ENCODE results near the gene SAMD14.

SAMD14 gene

DNA sequence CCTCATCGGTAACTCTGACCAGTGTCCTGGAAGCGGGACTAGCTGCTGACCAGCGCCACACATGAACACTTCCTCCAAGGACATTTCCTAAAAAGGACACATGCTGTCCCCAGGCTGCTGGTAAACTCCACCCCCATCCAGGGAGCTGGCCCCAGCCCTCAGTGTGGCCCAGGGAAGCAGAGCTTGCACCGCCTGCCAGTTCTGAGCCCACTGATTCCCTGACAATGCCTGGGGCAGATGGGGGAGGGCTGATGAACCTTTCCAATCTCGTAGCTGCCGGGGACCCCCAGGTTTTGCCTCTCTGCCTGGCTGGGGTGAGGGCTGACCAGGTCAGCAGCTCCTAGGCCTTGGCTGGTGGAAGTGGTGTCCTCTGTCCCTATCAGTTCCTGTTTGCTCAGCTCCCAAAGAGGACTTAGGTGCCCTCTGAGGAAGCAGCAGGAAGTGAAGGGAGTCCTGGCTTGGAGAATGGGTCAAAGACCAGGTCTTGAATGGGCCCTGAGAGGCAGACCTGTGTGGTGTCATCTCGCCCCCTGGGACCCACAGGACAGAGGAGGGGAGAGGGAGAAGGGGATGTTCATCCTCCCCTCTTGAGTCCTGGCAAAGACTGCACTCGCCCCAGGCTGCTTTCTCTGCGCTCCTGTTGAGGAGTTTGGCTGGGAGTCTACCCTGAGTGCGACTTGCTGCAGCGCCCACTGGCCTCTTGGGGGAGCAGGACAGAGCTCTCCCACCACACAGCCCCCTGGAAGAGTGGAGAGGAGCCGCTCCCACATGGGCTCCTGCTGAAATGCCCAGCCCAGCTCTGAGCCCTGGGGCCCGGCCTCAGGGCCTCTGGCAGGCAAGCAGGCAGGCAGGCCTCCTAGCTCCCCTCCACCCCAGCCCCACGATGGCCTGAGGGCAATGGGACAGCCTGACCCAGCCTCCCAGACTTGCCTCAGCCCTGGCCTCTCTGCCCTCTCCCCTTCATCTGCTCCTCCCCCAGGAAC is 18.0 kb downstream of the SAMD14 start:
- DNase-seq: no peak

DNA sequence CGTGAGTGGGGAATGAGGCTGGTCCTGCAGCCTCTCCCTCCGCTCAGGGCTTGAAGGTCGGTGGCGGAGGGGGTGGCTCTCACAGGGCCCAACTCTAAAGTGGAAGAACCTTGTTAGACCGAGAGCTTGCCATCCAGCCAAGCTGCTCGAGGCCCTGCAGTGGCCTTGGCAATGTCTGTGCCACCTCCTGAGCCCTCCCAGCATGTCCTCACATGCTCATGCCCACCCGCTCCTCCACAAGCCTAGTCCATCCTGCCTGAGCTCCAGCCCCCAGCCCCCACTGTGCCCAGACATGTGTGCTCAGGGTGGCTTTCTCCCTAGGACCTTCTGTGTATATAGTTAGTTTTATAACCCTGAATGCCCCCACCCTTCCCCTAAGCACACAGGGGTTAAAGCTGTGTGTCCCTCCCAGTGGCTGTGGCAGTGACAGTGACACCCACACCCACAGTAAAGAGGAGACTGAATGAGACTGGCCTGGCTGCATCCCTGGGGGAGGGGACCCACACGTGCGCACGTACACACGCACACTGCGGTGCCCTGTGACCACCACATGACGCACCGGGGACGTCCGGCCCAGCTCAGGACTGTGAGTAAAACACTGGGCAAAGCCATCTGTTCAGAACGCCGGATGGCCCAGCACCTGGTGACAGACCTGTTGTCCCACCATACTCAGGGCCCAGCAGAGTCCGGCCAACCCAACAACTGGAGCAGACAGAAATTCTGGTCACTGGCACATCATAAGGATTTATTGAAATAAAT is 19.2 kb downstream of the SAMD14 start:
- DNase-seq: no peak

- DNase-seq: no peak
Observed at GRCh38 chr17:50109785-50110184, 20.2 kb downstream of the SAMD14 start.

GRCh38 chr17:50109207-50109606 is 20.8 kb downstream of the SAMD14 start:
- DNase-seq: no peak

DNA sequence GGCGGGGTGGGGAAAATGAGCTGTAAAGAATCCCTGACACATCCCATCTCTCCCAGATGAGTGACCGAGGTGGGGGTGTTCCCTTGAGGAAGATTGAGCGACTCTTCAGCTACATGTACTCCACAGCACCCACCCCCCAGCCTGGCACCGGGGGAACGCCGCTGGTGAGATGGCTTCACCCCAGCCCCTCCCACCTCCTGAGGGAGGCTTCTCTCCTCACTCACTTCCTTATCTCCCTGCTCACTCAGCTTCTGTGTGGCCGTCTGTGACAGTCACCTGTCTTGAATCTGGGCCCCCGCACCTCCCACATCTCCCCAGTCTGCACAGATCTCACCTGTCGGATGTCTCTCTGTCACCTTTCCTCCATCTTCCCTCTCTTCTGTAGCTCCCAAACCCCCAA is 21.4 kb downstream of the SAMD14 start:
- no peak for DNase-seq

DNA sequence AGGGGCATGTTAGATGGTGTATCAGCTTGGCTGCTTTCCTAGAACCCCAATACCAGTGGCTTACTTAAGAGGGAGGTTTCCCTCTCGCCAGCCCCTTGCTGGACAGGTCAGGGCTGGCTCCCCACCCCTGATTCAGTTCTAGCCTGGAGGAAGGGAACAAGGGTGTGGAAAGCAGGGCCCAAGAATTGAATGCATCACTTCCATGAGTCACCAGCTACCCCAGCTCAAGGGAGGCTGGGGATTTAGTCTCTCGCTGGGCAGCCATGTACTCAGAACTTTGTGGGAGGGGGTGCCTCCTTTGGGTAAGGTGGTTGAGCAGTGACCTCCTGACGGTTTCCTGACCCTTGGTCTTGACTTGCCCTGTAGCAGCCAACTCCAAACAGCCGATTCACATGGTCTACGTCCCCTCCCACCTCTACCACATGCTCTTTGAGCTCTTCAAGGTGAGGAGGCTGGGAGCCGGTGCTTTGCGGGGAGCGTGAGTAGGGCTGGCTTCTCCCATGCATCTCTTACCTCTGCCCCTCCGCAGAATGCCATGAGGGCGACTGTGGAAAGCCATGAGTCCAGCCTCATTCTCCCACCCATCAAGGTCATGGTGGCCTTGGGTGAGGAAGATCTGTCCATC is 22.1 kb downstream of the SAMD14 start:
- DNase-seq: no peak

DNA sequence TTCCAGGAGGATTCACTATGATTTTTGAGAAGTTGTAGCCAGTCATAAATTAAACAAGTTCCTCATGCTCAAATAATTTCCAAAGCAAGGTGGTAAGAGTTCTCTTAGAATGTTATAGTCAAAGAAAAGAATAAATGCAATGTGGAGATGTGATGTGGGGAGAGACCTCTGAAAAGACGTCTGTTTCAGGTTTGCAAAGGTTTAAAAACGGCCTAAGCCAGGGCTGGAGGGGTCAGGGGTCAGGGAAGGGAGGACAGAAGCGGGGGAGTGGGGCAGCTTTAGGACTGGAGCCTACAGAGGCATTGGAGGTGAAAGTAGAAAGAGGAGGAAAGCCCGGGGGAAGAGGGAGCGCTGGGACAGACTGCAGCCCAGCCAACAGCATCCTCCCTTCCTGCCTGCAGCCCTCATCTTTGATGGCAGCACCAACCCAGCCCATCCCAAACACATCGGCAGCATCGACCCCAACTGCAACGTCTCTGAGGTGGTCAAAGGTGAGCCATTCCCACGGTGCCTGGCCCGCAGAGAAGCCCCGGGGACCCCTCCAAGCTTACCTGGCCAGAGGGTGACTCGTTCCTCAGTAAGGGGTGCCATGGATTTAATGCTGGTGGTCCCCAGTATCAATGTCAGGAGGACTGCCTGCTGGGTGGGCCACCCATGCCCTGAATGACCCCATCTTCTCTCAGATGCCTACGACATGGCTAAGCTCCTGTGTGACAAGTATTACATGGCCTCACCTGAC is 23.4 kb downstream of the SAMD14 start:
- DNase-seq: no peak

DNA sequence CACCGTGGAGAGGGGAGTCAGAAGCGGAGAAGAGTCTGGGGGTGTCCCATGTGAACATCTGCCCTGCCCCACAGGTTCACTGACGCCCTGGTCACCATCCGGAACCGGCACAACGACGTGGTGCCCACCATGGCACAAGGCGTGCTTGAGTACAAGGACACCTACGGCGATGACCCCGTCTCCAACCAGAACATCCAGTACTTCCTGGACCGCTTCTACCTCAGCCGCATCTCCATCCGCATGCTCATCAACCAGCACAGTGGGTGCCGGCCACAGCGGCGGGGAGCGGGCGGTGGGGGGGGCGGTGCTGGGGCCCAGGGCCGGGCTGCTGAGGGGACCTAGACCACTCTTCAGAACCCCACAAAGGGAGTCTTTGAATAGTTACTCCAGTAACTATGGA is 24.1 kb downstream of the SAMD14 start:
- DNase-seq: no peak

- DNase-seq: no peak
Observed at GRCh38 chr17:50103941-50104340, 26.0 kb downstream of the SAMD14 start.

- no peak for DNase-seq
Observed at GRCh38 chr17:50103252-50103651, 26.7 kb downstream of the SAMD14 start.

DNA sequence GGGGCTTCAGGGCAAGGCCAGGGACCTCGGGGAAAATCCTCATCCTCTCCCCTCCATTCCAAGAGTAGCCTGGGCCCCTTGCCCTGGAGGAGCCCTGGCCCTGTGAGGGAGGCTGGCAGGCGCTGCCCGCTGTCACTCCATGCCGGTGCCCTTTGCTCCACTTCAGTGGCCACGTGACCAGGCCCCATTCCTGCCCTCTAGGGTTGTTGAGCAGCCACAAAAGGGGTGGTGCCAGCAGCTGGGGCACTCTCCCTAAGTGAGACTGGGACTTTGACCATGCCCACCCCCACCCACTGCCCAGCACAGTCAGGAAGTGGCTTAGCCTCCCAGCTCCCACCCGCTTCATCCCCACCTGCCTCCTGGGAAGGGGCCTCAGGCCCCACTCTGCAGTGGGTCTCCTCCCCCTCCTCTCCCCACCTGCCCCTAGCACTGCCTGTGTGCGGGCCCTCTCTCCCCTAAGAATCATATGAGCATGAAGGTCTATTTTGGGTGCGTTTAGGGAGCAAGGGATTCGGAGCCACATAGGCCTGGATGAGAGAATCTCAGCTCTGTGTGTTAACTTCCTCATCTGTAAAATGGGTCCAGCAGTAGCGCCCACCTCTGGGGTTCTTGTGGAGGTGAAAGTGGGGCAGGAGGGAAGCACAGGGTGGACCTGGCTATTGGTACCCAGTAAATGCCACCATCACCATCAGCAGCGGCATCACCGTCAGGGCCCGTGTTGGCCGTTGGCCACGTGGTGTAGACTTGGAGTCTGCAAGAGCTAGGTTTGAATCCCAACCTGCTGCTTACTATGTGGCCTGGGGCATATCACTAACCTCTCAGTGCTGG is 27.6 kb downstream of the SAMD14 start:
- DNase-seq: no peak

DNA sequence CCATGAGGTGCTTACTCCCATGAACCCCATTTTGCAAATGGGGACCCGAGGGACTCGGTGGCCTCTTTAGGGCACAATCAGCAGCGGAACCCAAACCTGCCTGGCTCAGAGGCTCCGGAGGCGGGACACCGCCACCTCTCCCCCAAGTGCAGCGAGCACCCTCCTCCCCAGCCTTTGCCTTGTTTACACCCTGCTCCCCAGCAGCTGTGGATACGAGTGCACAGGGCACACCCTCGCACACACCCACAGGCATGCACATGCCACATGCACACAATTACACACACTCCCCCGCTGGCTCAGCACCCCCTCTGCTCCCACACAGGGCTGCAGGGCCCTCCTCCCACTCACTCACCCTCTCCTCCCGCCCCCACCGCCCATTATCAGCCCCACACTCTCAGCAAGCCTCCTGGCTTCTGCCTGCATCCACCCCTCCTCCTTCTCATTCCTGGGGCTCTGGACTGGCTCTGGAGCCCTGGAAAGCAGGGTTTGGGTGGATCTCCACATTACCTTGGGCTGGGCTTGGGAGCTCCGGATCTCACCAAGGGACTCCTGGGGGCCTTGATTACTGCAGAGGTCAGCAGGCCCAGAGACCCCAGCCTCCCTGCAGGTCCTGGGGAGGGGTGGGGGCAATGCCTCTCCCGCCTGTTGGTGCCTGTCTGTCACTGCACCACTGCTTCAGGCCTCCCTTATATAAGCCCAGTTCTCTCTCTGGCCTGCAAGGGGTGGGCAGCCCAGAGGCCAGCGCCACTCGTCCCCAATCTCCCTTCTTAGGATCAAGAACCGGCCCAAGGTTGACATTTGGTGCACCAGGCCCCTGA is 28.4 kb downstream of the SAMD14 start:
- DNase-seq: no peak

DNA sequence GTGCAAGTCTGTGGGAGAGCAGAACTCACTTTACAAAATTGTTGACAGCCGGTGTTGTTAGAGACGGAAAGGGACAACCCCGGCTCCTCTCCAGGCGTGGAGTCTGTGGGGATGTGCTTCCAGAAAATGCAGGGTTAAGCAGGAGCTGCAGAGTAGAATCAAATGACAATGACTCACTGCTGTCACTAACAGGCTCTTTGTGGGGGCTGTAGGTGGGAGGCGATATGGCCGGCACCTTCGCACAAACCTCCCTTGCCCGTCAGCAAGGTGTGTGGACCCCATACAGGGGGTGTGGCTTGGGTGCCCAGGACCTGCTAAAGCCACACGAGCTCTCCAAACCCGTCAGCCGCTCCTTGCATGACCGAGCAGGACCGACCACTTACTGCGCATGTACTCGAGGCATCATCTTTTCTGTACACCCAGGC is 29.0 kb downstream of the SAMD14 start:
- DNase-seq: no peak

- no peak for DNase-seq
Observed at GRCh38 chr17:50100480-50100883, 29.5 kb downstream of the SAMD14 start.

DNA sequence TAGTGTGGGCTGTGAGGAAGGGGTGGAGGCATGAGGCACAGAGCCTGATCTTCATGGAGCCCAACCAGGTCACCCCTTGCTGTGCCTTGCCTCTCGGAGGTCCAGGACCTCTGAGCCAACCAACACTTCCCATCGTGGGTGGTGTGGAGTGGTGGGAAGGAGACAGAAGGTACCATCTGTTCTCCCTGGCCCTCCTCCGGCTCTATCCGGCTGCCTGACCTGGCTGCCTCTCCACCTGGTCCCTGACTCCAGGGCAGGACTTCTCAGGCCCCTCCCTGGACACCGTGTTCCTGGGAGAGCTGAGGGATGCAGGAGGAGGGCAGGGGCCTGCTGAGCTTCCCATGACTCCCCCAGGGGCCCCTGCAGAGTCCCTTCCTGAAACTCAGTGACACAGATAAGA is 31.0 kb downstream of the SAMD14 start:
- no peak for DNase-seq

DNA sequence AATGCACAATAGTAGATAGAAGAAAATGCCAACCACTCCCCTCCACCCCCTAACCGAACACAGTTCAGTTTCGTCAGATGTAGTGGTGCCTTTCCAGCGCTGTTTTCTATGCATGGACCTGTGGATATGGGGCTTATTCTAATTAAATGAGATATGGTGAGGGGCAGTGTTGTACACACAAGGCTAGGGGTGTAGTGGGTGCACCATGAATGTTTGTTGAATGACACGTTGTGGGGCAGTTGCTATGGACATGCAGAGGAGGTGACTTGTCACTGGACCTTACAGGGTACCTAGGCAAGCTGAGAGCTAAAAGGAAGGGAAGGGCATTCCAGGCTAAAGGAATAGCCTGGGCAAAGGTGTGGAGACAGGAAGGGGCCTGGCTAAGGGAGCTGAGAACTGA is 31.4 kb downstream of the SAMD14 start:
- no peak for DNase-seq

DNA sequence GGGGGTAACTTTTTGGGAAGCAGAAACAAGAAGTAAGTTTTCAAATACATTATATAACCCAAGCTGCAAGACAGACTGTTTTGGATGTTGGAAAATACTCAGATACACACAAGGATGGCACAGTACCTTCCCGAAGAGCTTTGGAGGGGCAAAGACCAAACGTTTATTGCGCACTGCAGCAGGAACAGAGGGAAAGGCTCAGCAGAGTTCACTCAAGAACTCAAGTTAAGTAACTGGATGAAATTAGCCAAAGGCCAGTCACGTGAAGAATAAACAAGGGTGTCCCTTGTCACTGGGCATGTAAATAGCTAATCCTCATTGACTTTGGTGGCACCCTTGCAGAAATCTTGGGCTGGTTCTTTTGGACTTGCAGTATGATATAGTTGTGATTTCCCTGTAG is 32.0 kb downstream of the SAMD14 start:
- DNase-seq: no peak

DNA sequence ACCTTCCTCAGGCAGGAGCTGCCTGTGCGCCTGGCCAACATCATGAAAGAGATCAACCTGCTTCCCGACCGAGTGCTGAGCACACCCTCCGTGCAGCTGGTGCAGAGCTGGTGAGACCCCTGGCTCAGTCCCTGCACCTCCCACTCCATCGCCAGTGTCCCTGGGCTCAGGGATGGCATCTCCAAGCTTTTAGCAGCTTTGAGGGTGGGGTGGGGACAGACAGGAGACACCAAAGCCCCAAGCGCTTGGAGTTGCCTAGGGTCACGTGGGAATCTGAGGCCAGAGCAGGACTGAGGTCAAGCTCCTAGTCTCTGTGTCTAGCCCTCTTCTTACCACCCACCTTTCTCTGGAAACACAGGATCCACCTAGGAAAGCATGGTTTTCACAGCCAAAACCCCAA is 32.5 kb downstream of the SAMD14 start:
- no peak for DNase-seq

- DNase-seq: no peak
Observed at GRCh38 chr17:50096758-50097157, 33.2 kb downstream of the SAMD14 start.

DNA sequence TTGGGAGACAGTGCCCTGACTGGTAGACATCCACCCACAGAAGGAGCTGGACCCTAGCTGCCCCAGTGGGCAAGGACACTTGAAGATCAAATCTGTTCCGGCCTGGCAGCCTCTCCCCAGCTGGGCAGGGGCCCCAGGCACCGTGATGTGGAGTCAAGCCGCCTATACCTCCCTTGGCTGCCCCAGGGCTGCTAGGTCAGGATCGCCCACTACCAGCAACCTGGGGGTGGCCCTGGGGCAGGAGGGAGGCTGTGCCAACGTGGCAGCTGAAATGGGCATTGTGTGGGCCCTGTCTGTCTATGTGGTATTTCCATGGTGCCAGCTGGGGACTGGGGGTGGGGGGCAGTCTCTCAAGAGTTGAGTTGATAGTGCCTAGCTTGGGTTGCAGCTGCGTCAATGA is 33.9 kb downstream of the SAMD14 start:
- DNase-seq: no peak

DNA sequence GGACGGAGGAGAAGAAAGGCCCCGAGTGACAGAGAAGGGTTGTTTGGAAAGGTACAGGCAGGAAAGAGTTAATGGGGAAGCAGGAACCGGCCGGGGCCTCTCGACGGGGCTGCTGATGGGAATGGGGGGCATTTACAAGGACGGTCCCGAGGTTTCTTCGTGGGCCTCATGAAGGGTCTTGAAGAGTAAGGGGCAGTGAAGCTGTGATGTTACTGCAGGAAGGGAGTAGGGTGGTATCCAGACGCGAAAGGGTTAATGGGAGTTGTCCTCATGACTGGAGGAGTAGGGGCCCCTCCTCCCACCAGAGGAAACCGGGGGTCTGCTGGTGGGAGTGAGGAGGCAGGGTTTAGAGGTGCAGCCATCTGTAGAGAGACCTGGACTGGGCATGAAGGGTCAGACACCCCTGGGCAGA is 34.3 kb downstream of the SAMD14 start:
- DNase-seq: no peak

Data from activated gamma-delta T cell treated with Interleukin-2 at 50 U/mL for 16 hours (primary cell).